B cell (primary cell): Measurements from ENCODE around the gene RMI1.

ENCODE experiments used
- CTCF ChIP-seq: fragments of 200-600 bp; IDR thresholded peaks from one replicate; pipeline ENCODE4 v1.8.0; 2022; ENCODE audit warnings: antibody characterized with exemption, mild to moderate bottlenecking
- EZH2 ChIP-seq: IDR thresholded peaks from 2 replicates; pipeline ENCODE4 v1.6.1; 2012; ENCODE audit warnings: borderline replicate concordance, low read depth, mild to moderate bottlenecking, moderate library complexity, low read length; ENCODE audit not compliant: insufficient read depth, poor library complexity, severe bottlenecking

- TF ChIP-seq CTCF (no peak), EZH2 (no peak)
Measured at GRCh38 chr9:83981126-83981871, 694 bp downstream of the RMI1 start.
